ENCODE measurements around the gene TUFT1.

DNA sequence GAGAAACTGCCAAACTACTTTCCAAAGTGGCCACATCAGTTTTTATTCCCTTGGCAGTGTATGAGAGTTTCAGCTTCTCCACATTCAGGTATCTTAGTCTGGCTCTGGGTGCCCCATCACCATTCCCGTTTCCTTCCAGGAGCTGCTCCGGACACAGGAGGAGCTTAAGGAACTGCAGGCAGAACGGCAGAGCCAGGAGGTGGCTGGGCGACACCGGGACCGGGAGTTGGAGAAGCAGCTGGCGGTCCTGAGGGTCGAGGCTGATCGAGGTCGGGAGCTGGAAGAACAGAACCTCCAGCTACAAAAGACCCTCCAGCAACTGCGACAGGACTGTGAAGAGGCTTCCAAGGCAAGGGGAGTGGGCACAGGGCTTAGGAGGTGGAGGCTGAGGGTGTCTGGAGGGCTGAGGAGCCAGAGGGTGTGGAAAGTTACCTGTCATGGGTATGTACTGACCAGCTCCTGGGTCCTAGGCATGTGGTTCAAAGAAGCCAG, 10.9 kb upstream of the TUFT1 start:
- TF ChIP-seq POLR2A (IDR thresholded peaks at IDR 0.05; ENCODE audit: borderline replicate concordance, extremely low read depth, insufficient read depth, insufficient read length) (no peak), EZH2 (IDR thresholded peaks at IDR 0.05) (no peak), EZH2phosphoT487 (IDR thresholded peaks at IDR 0.05; ENCODE audit: borderline replicate concordance) (no peak), CTCF (IDR thresholded peaks at IDR 0.05 in 2 of 3, conservative IDR thresholded peaks at IDR 0.05 in 1 of 3; ENCODE audit: borderline replicate concordance in 1 of 3, insufficient read depth in 1 of 3, low read depth in 2 of 3, low read length in 2 of 3) (no peak), CEBPB (IDR thresholded peaks at IDR 0.05; ENCODE audit: low read depth) (no peak), ZNF274 (IDR thresholded peaks at IDR 0.05; ENCODE audit: low read depth, low read length) (no peak), RAD21 (IDR thresholded peaks at IDR 0.05; ENCODE audit: low read depth) (no peak), POLR2AphosphoS5 (IDR thresholded peaks at IDR 0.05; ENCODE audit: low read depth, low read length) (no peak), JUND (IDR thresholded peaks at IDR 0.05) (no peak), YY1 (IDR thresholded peaks at IDR 0.05; ENCODE audit: extremely low read depth, insufficient replicate concordance, low read depth, low read length) (no peak)
- TF ChIP-seq, protein P1, sequence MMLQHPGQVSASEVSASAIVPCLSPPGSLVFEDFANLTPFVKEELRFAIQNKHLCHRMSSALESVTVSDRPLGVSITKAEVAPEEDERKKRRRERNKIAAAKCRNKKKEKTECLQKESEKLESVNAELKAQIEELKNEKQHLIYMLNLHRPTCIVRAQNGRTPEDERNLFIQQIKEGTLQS (IDR thresholded peaks at IDR 0.05): no peak
- TF ChIP-seq, protein P2, sequence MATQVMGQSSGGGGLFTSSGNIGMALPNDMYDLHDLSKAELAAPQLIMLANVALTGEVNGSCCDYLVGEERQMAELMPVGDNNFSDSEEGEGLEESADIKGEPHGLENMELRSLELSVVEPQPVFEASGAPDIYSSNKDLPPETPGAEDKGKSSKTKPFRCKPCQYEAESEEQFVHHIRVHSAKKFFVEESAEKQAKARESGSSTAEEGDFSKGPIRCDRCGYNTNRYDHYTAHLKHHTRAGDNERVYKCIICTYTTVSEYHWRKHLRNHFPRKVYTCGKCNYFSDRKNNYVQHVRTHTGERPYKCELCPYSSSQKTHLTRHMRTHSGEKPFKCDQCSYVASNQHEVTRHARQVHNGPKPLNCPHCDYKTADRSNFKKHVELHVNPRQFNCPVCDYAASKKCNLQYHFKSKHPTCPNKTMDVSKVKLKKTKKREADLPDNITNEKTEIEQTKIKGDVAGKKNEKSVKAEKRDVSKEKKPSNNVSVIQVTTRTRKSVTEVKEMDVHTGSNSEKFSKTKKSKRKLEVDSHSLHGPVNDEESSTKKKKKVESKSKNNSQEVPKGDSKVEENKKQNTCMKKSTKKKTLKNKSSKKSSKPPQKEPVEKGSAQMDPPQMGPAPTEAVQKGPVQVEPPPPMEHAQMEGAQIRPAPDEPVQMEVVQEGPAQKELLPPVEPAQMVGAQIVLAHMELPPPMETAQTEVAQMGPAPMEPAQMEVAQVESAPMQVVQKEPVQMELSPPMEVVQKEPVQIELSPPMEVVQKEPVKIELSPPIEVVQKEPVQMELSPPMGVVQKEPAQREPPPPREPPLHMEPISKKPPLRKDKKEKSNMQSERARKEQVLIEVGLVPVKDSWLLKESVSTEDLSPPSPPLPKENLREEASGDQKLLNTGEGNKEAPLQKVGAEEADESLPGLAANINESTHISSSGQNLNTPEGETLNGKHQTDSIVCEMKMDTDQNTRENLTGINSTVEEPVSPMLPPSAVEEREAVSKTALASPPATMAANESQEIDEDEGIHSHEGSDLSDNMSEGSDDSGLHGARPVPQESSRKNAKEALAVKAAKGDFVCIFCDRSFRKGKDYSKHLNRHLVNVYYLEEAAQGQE (IDR thresholded peaks at IDR 0.05; ENCODE audit: low read depth): no peak
- TF ChIP-seq, protein P3, sequence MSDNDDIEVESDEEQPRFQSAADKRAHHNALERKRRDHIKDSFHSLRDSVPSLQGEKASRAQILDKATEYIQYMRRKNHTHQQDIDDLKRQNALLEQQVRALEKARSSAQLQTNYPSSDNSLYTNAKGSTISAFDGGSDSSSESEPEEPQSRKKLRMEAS (IDR thresholded peaks at IDR 0.05): no peak
